HCT116 (cell line): ENCODE data around the gene SLC12A7. TPM values are rescaled to one million over a fixed set of nuclear protein-coding genes. Genes with fewer than 3 reads are reported as not detected.

ENCODE experiments used
- ATAC-seq: fragments of 200-7000 bp; cut with Tn5 transposase; 2 replicates; pipeline ENCODE4 v1.9.1; 2020; ENCODE audit warnings: mild to moderate bottlenecking, moderate library complexity
- BruUV-seq: library from RNA; stranded (reverse); fragments of 400-500 nt; replicated peaks from 2 replicates; lab custom pipeline; 2021; lab: Mats Ljungman, UMichigan
- CTCF ChIA-PET: fragments of 300-600 bp; sonication (Branson Sonifier 250); formaldehyde crosslinking; loops from one replicate; lab custom pipeline; 2021; ENCODE audit warnings: antibody characterized with exemption; lab: Charles Lee
- POLR2A ChIA-PET: fragments of 300-600, 350-600 bp; sonication (Branson Sonifier 250); formaldehyde crosslinking; loops from one replicate; lab custom pipeline; 2021; ENCODE audit warnings: antibody characterized with exemption; lab: Charles Lee
- RAD21 ChIA-PET, 2 experiments: fragments of 300-600 bp; sonication (Branson Sonifier 250); formaldehyde crosslinking; loops; one replicate each; lab custom pipeline; 2023; ENCODE audit warnings: low total read pairs in 2 of 2; ENCODE audit not compliant: uncharacterized antibody in 2 of 2, unreplicated experiment in 2 of 2, low non-redundant PET in 1 of 2; lab: Charles Lee
- DNase-seq: peaks from one replicate; pipeline ENCODE4 v3.0.0-alpha.2; 2010; ENCODE audit warnings: low read depth, low spot score
- H2AFZ ChIP-seq: fragments of 200-600 bp; shearing (Covaris generic), sonication (generic); 2 replicates; pipeline ENCODE4 v1.6.1; 2017; ENCODE audit warnings: low read depth, mixed run types, mixed read lengths, antibody characterized with exemption, low read length; ENCODE audit not compliant: poor library complexity, severe bottlenecking
- H3K27ac ChIP-seq: 2 replicates; pipeline ENCODE4 v1.5.1; 2012; ENCODE audit warnings: low read depth, low read length
- H3K27me3 ChIP-seq: fragments of 200-600 bp; sonication (generic); 2 replicates; pipeline ENCODE4 v1.6.1; 2016; ENCODE audit warnings: mixed run types, low read length, mixed read lengths; ENCODE audit not compliant: insufficient read depth
- H3K36me3 ChIP-seq, 2 experiments: fragments of 200-500 bp in 1 of 2; fragments of 200-600 bp in 1 of 2; sonication (Bioruptor generic) in 1 of 2; sonication (generic) in 1 of 2; 2 replicates each; pipeline versions ENCODE4 v1.5.1 to v1.6.1; 2014 to 2016; ENCODE audit warnings: low read length in 2 of 2, inconsistent platforms in 1 of 2, mixed read lengths in 1 of 2, mixed run types in 1 of 2; ENCODE audit not compliant: insufficient read depth in 2 of 2, control insufficient read depth in 1 of 2
- H3K4me1 ChIP-seq, 2 experiments: fragments of 200-600 bp in 1 of 2; sonication (generic) in 1 of 2; 2 replicates each; pipeline versions ENCODE4 v1.5.1 to v1.6.1; 2012 to 2017; ENCODE audit warnings: low read length in 2 of 2, inconsistent platforms in 1 of 2, mild to moderate bottlenecking in 1 of 2, mixed read lengths in 1 of 2, mixed run types in 1 of 2, moderate library complexity in 1 of 2; ENCODE audit not compliant: insufficient read depth in 2 of 2, control insufficient read depth in 1 of 2
- H3K4me2 ChIP-seq: fragments of 200-600 bp; sonication (generic); 2 replicates; pipeline ENCODE4 v1.6.1; 2017; ENCODE audit warnings: mixed run types, low read length, mixed read lengths
- H3K4me3 ChIP-seq, 2 experiments: fragments of 200-600 bp in 1 of 2; sonication (generic) in 1 of 2; replicated peaks in 1 of 2; 2 replicates each; pipeline ENCODE4 v1.5.1; 2011 to 2016; ENCODE audit warnings: low read length in 2 of 2, control low read depth in 1 of 2, low read depth in 1 of 2, mild to moderate bottlenecking in 1 of 2, mixed read lengths in 1 of 2, mixed run types in 1 of 2
- H3K79me2 ChIP-seq: fragments of 200-600 bp; sonication (generic); 2 replicates; pipeline ENCODE4 v1.6.1; 2017; ENCODE audit warnings: mild to moderate bottlenecking, mixed run types, low read length, moderate library complexity, mixed read lengths; ENCODE audit not compliant: insufficient read depth
- H3K9ac ChIP-seq: fragments of 200-600 bp; sonication (generic); 2 replicates; pipeline ENCODE4 v1.6.1; 2016; ENCODE audit warnings: low read length, mixed read lengths
- H3K9me2 ChIP-seq: fragments of 200-600 bp; sonication (generic), shearing (Covaris generic); 2 replicates; pipeline ENCODE4 v1.6.1; 2017; ENCODE audit warnings: mixed run types, mild to moderate bottlenecking, moderate library complexity; ENCODE audit not compliant: insufficient read depth
- H3K9me3 ChIP-seq, 2 experiments: fragments of 200-500 bp in 1 of 2; fragments of 200-600 bp in 1 of 2; sonication (Bioruptor generic) in 1 of 2; sonication (generic) in 1 of 2; 2 replicates each; pipeline ENCODE4 v1.6.1; 2014 to 2017; ENCODE audit warnings: low read length in 2 of 2, mixed read lengths in 2 of 2, inconsistent platforms in 1 of 2, low read depth in 1 of 2, mild to moderate bottlenecking in 1 of 2, mixed run types in 1 of 2, moderate library complexity in 1 of 2; ENCODE audit not compliant: control insufficient read depth in 1 of 2, insufficient read depth in 1 of 2
- H4K20me1 ChIP-seq: fragments of 200-600 bp; sonication (generic), shearing (Covaris generic); 2 replicates; pipeline ENCODE4 v1.6.1; 2017; ENCODE audit warnings: mixed run types, mild to moderate bottlenecking, moderate library complexity; ENCODE audit not compliant: insufficient read depth
- CTCF ChIP-seq, 3 experiments: fragments of 200-600 bp in 1 of 3; sonication (generic) in 1 of 3; IDR thresholded peaks in 2 of 3; conservative IDR thresholded peaks in 1 of 3; 2 replicates each; pipeline ENCODE4 v1.5.1; 2012 to 2017; ENCODE audit warnings: low read depth in 2 of 3, low read length in 2 of 3, antibody characterized with exemption in 1 of 3, borderline replicate concordance in 1 of 3, control low read depth in 1 of 3, mild to moderate bottlenecking in 1 of 3, mixed read lengths in 1 of 3, mixed run types in 1 of 3, moderate library complexity in 1 of 3; ENCODE audit not compliant: insufficient read depth in 1 of 3
- EZH2phosphoT487 ChIP-seq: fragments of 200-600 bp; IDR thresholded peaks from 2 replicates; pipeline ENCODE4 v1.6.1; 2018; ENCODE audit warnings: antibody characterized with exemption, borderline replicate concordance
- FOSL1 ChIP-seq: IDR thresholded peaks from 2 replicates; pipeline ENCODE4 v1.6.1; 2012; ENCODE audit warnings: low read depth
- POLR2AphosphoS5 ChIP-seq: IDR thresholded peaks from 2 replicates; pipeline ENCODE4 v1.6.1; 2011; ENCODE audit warnings: mild to moderate bottlenecking, low read depth, low read length, moderate library complexity
- SIN3A ChIP-seq: IDR thresholded peaks from 2 replicates; pipeline ENCODE4 v1.6.1; 2012; ENCODE audit warnings: low read depth
- TCF7L2 ChIP-seq: IDR thresholded peaks from 2 replicates; pipeline ENCODE4 v1.7.0; 2011; ENCODE audit warnings: borderline replicate concordance, inconsistent platforms; ENCODE audit not compliant: insufficient read depth, insufficient read length; ENCODE audit errors: extremely low read depth
- YY1 ChIP-seq: IDR thresholded peaks from 2 replicates; pipeline ENCODE4 v1.6.1; 2011; ENCODE audit warnings: low read length, low read depth, moderate library complexity, mild to moderate bottlenecking; ENCODE audit not compliant: insufficient replicate concordance; ENCODE audit errors: extremely low read depth
- ZBTB33 ChIP-seq: IDR thresholded peaks from 2 replicates; pipeline ENCODE4 v1.6.1; 2011; ENCODE audit warnings: mild to moderate bottlenecking, low read length, moderate library complexity; ENCODE audit not compliant: insufficient replicate concordance; ENCODE audit errors: extremely low read depth
- intact Hi-C: fragments of 100-400 bp; cut with micrococcal nuclease; formaldehyde crosslinking; loops from 2 replicates; pipeline ENCODE4 v1.10.0; 2022
- total RNA-seq: library from RNA; stranded (reverse); gene quantifications from one replicate; pipeline ENCODE4 v1.2.1, GENCODE V29; 2021; ENCODE audit not compliant: unreplicated experiment

Gene SLC12A7
- total RNA-seq, 1 experiment from 2014 or later, result 29.6 TPM

GRCh38 chr5:1010181-1010510 is 101.7 kb downstream of the SLC12A7 start:
- Histone ChIP-seq H3K27ac (peak overlapping the region; percentile 18), H3K4me3 (peak overlapping the region; percentile 40 to 59; a peak in 3 of 4 replicates), H3K9ac (0 out of 2 replicates have a peak overlapping the region, but pooled peaks have one; percentile 7), H3K9me2 (no peaks in the 10 kb centered on the region), H3K79me2 (no peaks in the 10 kb centered on the region), H4K20me1 (no peaks in the 10 kb centered on the region; the same call in 1 of the 2 replicates), H3K4me1 (peaks cover 19 to 38% of the 10 kb centered on the region in 2 experiments), H2AFZ (no peak overlapping the region), H3K4me2 (peak overlapping the region; percentile 77), H3K27me3 (no peaks in the 10 kb centered on the region; the same call in 1 of the 2 replicates), H3K36me3 (0 out of 4 replicates have a peak, but pooled peaks cover 0 to 4% of the 10 kb centered on the region in 2 experiments), H3K9me3 (no peaks in the 10 kb centered on the region)
- DNase-seq, result no peak
- intact Hi-C loops, result no loop called here
- ATAC-seq, result no peak
- BruUV-seq, result TSS peak; percentile 70
- ChIA-PET POLR2A (interaction anchor here (0.6 to 1.7 kb wide), 3 partner anchors 11 to 158 kb away, joined by 3 to 4 read pairs (median 3); no protein-coding TSS in a partner anchor), RAD21 (no interaction called here), CTCF (interaction anchor here (1.4 to 2.3 kb wide), 5 partner anchors 10 to 86 kb away, joined by 3 to 28 read pairs (median 7); no protein-coding TSS in a partner anchor)
- TF ChIP-seq POLR2AphosphoS5, result no peak
- peak in 2 of 3 experiments; percentile 41 to 52; a peak in 4 of 6 replicates for TF ChIP-seq CTCF (IDR thresholded peaks at IDR 0.05 in 2 of 3, conservative IDR thresholded peaks at IDR 0.05 in 1 of 3; ENCODE audit: borderline replicate concordance in 1 of 3, insufficient read depth in 1 of 3, low read depth in 2 of 3, low read length in 2 of 3)
- no peak for TF ChIP-seq TCF7L2
- no peak for TF ChIP-seq ZBTB33
- TF ChIP-seq SIN3A, result no peak
- no peak for TF ChIP-seq FOSL1
- no peak for TF ChIP-seq YY1
- no peak for TF ChIP-seq EZH2phosphoT487
